HG02571 (cell line): ENCODE data around the gene FCN3.
"Not testable (repeated sequence)": the region's sequence is repeated elsewhere in the genome, so short reads cannot be mapped to it uniquely, and the experiment has no call there.

Experiments
- ATAC-seq: cut with Tn5 transposase; IDR thresholded peaks from one replicate; pipeline ENCODE4 v1.9.1; 2021; ENCODE audit warnings: mild to moderate bottlenecking, moderate library complexity; ENCODE audit not compliant: unreplicated experiment

The FCN3 gene

DNA sequence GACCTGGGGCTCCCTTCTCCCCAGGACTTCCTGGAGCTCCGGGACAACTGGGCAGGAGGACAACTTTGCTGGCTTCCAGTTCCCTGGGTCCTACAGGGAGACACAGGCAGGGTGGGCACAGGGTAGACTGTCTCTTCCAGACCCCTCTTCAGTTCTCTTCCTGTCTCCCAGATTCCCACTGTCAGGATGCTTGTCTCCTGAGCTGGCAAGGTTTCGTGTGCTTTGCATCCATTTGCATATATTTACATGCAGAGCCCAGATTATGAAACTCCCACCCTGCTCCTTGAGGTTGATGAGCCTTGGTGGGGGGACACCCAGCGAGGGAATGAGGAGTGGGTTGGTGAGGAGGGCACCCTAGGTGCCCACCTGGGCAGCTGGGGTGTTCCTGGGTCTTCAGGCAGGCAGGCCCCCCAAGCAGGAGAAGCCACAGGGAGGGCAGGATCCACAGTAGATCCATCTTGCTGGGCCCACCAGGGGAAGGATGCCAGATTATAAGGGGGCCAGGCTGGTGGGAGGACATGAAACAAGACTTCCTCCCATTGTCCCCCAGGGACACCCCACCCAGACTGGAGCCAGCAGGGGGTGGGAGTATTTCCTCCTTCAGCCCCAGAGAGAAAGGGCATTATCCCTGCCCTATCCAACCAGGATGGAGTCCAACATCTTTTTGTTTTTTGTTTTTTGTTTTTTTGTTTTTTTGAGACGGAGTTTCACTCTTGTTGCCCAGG is at the start of gene FCN3:
TSS of gene FCN3 (minus strand) at position 463 of the 725 bp plus-strand sequence. CDS start at position 457, 6 bp downstream.
- no peak for ATAC-seq

DNA sequence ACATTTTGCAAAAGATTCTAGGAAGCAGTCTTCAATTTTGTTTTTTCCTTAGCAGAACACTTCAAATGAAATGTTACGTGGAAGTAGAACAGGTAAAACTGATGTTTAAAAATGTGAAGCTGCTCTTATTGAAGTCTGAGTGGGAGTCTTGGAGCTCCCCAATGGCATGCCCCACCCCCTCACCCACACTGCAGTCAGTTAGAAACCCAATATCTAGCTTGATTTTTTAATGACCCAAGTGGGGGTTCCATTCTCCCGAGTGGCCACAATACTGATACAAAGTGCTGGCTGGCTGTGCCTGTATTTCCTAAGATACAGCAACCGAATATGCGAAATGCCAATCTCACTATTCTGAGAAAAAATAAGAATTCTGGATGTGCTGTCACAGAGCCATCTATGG is 49.1 kb upstream of the FCN3 start:
- no peak for ATAC-seq

DNA sequence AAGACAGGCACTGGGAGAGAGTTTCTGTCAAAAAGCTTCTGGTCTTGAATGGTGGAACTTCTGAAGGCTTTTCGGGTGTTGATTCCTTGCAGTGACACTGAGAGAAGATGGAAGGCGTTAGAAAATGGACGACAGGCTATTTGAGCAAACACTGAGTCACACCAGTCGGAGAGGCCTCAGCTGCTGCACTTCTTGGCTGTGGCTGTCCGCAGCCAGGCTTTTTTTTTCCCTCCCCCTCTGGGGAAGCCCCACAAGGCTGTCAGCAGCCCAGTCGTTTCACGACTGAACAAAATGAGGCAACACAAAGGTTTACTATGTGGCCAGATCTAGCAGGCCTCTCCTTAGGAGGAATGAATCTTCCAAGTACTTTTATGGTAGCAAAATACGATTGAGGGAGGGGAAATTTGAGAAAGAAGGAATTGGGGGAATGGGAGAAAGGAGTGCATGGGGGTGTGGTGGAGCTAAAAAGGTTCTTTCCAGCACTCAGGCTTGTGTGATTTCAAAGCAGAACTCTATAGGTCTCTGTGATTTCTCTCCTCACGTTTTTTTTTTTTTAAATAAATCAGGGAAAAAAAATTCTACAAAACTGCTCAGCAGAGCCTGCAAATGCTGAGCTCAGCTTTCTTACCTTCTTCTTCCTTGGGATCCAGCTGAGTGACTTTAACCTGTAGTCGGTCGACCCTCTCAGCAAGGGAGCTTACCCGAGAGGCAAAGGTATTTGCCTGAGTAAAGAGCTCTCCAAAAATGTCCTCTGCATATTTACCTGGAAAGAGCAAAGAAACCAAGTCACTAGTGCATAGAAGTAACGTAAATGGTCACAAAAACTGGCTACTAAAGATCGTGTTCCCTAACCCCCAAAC is 43.9 kb upstream of the FCN3 start:
- ATAC-seq, result no peak

DNA sequence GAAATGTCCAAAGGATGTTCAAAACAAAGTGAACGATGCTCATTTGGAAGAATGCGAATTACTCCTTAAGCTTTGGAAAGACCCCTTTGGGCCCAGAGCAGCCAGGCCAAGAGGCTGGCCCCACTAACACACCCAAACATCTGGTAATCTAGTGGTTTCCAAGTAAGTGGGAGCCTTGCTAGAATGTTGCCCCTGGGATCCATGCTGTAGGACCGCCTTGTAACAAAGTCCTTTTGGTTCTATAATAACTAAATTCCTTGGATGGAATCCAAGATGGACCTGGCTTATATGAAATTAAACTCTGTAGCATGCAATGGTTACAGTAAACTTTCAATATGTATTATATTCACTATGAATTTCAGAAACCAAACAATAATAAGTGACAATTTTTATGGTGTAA is 43.1 kb upstream of the FCN3 start:
- no peak for ATAC-seq

DNA sequence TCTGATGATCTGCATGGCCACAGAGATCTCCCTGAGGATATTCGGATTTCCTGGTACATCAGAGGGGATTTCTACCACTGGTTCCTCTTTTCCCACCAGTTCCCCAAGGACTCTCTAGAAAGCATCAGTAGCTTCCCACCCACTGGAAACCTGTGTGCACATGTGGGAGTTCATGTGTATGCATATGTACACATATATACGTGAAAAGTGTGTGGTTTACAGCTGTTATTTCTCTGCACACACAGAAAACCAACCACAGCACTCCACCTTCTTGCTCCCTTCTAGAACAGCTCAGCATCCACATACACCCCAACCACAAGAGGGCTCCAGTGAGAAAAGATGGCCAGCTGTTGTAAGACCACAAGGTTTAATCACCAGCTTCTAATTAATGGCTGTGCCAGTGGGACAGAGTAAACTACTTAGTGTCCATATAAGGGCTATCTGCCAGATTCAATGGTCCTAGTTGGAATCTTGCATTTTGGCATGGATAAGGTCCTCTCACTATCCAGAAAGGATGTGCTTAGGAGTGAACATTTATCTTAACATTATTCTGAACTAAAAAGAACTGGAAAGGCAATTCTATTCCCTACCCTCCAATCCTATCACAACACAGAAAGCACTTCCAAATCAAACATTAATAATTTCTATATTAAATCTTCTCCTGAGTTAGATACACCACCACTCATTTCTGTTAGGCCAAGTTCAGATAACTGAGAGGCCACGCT is 41.9 kb upstream of the FCN3 start:
- ATAC-seq, result no peak

DNA sequence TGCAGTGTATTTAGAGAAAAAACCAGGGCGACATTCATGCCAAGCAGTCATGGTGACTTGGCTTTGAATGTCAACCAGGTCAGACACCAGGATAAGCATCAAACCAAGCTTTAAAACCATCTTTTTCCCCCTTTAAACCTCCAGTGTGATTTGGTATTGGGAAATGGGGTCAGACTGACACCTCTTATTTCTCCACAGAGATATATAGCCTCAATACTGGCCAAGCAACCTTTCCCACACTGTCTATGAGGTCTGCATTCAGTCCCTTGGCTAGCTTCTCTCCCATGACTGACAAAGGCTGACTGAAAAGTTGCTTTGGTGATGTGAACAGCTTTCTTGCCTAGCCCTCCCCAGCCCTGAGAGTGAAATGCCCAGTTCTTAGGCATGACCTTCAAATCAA is 39.5 kb upstream of the FCN3 start:
- ATAC-seq, result no peak

DNA sequence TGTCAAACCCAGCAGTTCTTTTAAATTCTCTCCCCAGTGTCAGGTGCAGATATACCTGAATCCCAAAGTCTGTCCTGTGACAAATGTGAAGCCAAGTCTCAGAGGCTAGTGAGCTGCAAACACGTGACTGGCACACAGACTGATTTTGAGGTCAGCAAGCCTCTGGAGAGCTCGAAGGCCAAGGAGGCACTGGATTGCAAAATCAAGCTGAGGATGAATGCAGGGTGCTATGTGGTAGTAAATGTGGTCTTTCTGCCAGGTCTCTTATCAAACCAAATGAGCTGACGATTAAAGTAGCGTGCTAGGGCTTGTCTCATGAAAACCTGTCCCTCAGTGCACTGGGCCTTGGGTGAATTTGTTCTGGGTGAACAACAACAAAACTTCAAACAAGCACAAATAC is 38.4 kb upstream of the FCN3 start:
- ATAC-seq, result no peak

DNA sequence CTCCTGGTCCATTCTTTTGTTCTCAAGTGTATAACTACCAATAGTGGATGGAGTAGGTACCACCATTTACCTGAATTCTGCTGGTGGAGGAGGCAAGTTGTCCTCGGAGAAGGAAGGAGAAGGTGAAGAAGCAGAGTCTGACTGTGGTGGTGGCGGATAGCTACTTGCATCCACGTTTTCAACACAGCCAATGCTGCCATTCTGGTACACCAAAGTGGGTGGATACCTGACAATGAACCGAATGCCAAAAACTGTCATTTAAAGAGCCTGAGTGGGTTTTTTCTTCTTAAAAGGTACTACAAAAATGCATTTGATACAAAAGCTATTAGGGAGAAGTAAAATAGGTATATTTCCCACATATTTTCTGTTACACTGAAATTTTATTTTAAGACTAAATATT is 37.9 kb upstream of the FCN3 start:
- ATAC-seq, result no peak

DNA sequence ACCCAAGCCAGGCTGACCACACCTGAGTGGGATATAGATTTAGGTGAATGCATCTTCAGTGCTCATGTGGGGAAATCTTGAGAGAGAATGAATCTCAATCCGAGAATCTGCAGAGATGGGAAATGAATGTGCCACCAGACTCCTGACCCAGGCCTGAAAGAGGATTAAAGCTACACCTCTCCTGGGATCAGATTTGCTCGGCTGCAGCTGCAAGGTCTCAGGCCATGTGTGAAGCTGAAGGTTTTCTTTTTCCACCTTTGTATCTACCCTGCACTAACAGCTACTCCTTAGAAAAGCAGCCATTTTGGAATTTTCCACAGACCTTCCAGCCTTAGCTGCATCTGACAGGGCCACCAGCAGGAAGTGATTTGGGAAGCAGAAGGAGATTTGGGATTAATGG is 36.1 kb upstream of the FCN3 start:
- no peak for ATAC-seq

DNA sequence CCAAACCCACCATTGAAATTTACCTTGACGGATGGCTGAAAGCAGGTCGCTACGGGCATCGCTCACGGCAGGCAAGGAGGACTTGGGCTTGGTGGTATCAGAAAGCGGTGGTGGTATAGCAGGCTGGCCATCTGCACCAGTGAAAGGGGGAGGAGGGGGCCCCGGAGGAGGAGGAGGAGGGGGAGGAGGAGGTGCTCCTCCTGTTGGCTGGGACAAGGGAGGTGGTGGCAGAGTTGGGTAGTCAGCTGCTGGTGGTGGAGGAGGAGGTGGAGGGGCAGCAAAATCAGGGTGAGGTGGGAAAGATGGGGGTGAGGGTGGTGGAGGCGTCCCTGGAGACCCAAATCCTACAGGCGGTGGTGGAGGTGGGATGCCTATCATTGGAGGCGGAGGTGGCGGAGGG is 35.0 kb upstream of the FCN3 start:
- no peak for ATAC-seq

DNA sequence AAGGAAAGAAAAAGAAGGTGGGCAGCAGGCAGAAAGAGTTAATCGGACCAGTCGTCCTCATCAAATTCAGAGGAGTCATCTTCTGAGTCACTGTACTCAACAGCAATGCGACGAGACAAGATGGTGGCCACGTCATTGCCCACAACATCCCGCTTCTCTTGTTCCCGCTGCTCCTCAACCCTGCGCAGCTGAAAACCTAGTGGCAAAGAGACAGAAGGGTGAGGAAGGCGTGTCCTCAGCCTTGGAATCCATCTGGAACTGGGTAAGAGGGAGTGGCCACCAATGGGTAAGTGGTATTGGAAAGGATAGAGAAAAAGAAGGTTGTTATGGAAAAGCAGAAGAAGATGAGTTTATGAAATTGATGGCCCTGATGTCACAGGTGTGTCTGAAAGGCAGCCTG is 33.5 kb upstream of the FCN3 start:
- ATAC-seq, result no peak

DNA sequence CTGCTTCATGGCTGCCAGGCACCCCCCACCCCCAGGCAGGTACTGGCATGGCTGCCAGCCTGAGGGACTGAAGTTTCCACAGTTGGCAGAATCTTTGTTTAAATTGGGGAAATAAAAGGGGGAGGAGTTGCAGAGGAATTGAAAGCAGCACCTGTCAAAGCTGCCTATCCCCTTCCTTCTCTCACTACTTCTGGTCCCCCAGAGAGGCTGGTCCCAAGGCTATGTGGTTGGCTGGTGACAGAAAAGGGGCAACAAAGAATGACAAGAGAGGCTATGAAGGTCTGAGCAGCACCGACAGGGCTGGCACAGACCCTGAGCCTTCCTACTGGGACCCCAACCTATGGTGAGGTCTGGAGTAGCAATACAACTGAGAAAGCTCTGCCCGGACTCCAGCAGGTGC is 32.2 kb upstream of the FCN3 start:
- not testable (repeated sequence) for ATAC-seq

DNA sequence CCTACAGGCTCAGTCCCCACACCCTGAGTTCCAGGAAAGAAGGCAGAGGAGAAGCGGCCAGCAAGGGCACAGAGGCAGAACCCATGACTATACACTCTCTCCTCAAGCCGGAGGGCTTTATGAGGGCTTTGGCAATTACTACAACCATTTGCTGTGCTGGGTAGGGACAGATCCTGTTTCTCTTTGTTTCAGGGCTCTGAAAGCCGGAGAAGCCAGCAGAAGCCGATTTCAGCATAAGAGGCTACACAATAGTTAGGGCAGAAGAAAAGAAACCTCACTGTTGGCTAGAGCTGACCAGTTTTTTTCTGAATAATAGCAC is 31.7 kb upstream of the FCN3 start:
- no peak for ATAC-seq

DNA sequence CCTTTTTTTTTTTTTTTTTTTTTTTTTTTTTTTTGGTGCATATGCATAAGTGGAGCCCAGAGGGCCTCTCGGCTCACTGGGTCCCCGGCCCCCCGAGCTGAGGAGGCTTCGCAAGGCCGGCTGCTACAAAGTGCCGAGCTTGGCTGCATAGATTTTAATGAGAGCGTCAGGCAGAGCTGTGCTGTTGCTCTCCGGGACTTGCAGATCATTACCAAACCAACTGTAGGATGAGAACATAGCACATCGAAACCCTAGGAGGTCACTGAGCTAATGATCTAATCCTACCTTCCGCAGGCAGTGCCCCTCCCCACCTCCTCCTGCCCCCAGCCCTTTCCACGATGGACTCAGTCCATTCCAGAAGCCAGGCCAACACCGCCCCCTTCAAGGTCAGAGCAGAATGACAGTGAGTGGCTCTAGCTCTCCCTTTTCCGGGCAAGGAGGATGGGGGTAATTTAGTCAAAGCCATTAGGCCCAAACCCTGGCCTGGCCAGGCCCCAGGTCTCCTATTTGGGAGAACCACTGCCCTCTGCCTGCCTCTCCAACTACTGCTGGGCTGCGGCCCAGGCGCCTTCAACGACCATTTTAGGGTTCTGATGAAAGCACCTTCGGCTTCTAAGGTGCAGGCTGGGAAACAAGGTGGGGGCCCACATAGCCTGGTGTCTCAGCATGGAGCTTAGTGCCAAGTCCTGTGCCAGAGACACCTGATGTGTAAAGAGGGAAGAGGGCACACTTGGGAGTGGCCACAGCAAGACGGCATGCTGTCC is 31.2 kb upstream of the FCN3 start:
- ATAC-seq, result not testable (repeated sequence)

DNA sequence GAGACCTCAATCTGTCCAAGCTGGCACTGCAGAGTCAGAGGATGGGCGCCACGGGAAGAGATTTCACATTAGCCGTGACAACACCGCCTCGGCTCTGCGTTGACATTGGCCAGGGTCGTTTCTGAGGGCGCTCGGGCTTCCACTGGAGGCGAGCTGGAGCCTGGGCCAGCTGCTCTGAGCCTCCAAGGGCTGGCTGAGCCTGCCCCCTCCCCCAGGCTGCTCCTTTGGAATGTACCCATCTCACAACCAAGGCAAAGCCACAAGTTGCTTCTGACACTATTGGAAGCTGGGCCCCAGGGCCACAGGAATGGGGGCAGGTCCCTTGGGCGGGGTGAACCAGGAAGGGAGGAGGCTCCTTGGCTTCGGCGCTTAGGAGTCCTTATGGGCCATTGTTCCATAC is 30.4 kb upstream of the FCN3 start:
- ATAC-seq, result no peak

DNA sequence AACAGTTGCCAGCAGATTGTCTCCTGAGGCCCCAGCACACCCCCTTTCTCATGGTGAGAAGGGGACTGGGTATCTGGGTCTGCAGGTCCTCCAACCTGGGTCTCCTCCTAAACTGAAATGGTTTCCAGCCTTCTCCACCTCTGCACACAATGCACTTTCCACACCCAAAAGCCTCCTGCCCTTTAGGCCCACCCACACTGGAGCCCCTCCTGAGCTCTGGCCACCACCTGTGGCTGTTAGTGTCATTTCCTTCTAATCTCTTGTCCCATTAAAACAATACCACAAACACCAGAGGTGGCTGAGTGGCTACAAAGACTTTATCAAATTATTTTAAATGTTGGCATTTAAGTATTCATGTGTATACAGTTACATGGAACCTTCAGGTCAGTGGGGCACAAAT is 29.3 kb upstream of the FCN3 start:
- no peak for ATAC-seq

DNA sequence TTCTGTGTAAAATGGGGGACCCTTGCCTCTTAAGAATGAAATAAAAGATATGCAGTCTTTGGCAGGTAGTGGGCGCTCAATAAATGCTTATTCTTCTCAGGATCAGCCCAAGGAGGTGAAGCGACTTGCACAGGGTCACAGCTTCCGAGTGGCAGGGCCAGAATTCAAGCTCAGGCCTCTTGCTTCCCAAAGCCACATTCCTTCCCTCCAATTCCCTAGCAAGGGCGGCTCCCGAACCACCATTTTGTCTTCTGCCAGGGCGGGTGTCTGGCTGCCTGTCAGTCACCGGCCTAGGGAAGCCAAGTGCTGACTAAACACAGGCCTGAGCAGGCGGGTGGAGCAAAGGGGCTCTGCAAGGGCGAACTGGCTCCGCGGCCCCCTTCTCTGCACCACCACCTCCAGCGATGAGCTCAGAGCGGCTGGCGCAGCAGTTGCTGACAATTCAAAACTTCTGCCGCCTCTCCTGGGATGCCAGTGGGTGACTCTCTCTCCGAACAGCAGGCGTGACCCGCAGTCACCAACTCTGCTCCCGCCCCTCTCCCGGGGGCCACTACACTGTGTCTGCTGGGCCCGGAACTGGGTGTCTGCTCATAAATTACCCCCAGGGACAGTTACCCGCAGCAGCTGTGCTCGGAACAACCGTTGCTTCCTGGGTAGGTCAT is 28.6 kb upstream of the FCN3 start:
- no peak for ATAC-seq

DNA sequence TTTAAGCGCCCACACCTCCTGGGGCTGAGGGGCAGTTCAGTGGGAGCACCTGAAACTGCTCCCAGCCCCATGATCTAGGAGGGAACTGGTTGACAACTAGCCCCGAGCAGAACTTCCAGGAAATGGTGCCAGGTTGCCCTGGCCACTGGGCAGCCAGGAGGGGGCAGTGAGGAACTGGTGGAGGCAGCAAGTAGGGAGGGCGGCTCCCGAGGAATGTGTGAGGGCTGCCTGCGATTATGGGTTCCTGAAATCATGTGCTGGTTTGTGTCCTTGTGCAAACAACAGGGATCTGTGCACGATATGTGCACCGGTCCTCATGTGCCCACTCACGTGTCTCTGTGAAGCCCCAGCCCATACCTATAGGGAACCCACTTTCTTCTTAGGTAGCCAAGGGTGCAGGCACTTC is 27.7 kb upstream of the FCN3 start:
- no peak for ATAC-seq

DNA sequence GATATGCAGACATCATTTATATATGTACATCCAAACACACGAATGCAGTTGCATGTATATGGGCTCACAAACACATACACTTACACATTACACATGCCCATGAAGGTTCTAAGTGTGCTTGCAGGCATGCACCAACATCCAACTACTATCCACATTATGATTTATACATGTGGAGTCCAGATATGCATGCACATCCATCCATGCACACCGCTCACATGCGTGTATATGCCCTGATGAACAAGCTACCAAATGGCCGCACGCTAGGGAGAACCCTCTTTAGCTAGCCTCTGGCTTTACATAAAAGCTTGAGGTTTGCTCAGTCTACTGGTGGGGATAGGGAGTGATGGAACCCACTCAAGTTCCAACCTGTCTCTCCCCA is 26.3 kb upstream of the FCN3 start:
- no peak for ATAC-seq

DNA sequence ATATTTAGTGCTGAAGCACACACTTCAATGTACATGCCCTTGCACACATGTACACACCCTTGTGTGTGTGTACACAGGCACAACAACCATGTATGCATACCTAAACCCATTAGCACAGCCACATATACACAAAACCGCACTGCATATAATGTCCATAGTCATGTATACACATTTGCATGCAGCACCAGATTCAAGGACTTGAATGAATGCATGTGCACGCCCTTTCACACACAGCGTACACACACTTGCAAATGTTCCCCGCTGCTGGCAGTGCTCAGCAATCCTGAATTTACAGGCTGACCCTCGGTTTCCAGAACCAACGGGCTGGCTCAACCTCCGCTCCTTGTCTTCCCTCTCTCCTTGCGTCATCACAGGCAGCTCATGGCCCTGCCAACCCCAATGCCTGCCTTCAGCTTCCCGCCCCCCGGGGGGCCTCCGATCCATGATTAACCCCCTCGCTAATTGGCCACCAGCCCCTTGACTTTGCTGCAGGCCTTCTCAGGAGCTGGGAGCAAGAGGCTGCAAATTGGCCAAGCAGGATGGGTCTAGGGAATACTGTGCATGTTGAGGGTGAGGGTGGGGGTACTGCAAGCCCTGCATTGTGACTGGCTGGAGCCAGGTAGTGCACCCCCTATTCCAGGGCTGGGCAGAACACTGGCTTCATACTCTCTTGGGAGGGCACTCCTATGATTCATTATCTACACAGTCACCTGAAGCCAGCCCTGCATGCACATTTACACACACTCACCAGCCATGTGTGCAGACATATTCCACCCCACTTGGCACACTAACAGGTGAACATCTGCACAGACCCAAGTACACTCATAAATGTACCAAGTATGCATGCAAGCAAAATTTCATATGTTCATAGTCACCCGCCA is 25.7 kb upstream of the FCN3 start:
- no peak for ATAC-seq
